Chondrocyte (in vitro differentiated cells): ENCODE data around the gene PRCP. TPM values are rescaled to one million over a fixed set of nuclear protein-coding genes. Genes with fewer than 3 reads are reported as not detected.

Experiments
- DNase-seq: peaks from one replicate; pipeline ENCODE4 v3.0.0; 2021; ENCODE audit warnings: mixed read lengths, low spot score
- H3K27ac Mint-ChIP-seq: one replicate; pipeline ENCODE4 v1.8.0; 2021; ENCODE audit warnings: mild to moderate bottlenecking, moderate library complexity, mixed read lengths; ENCODE audit not compliant: unreplicated experiment
- H3K27me3 Mint-ChIP-seq: 2 replicates; pipeline ENCODE4 v1.8.0; 2021; ENCODE audit warnings: low read depth, mixed read lengths
- H3K36me3 Mint-ChIP-seq: 2 replicates; pipeline ENCODE4 v1.8.0; 2021; ENCODE audit warnings: low read depth, mixed read lengths
- H3K4me1 Mint-ChIP-seq: 2 replicates; pipeline ENCODE4 v1.8.0; 2021; ENCODE audit warnings: low read depth, mild to moderate bottlenecking, mixed read lengths
- H3K4me3 Mint-ChIP-seq: one replicate; pipeline ENCODE4 v1.8.0; 2021; ENCODE audit warnings: mild to moderate bottlenecking, moderate library complexity, mixed read lengths; ENCODE audit not compliant: unreplicated experiment
- H3K9me3 Mint-ChIP-seq: 2 replicates; pipeline ENCODE4 v1.8.0; 2021; ENCODE audit warnings: low read depth, mixed read lengths
- total RNA-seq: library from RNA; stranded (reverse); gene quantifications from 3 replicates; pipeline ENCODE4 v1.2.1, GENCODE V29; 2021
- TF ChIP-seq, protein P1 (sequence below): fragments of 200-600 bp; sonication (generic); IDR thresholded peaks from 2 replicates; pipeline ENCODE4 v1.5.0; 2021; ENCODE audit warnings: antibody characterized with exemption, mild to moderate bottlenecking, moderate library complexity

Gene PRCP
- total RNA-seq, 1 donor from 2014 or later = 58.9 TPM

DNA sequence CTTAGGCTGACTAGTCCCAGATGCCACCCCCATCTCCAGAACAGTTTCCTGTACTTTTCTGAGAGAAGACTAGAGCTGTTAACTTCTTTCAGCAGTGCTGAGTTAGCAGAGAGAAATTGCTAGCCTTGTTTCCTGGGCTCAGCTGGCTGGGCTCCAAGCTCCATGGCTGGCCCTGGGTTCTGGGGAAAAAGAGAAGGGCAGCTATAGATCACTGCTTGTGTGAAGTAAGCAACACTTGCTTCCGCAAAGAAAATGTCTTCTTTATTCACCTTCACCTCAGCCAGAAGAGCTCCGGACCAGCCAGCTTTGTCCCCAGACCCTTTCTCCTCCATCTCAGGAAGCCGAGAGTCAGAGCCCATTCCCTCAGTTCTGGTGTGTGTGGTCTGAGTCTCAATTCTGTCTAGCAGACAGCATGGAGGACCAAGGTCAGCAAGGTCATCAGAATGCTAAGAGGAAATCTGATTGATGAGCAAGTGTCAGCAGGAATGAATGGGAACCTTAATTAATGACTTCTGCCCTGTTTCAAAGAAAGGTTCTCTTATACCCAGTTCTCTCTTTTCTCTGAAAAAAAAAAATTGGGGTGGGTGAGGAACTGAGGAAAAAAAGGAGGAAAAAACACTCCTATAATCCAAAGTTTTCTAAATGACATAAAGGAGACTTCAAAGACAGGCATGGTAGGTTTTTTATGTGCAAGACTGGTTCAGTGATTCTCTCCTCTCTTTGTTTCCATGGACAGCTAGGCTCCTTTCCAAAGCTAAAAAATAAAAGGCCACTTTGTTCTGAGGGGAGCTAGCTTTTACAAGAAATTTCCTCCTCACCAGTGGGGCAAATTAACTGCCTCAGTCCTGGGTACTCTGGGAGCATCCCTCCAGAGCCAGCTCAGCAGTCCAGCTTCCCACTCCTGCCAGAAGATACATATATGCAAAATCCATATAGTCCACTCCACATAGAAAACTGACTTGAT lies 103.0 kb downstream of the PRCP start:
- Mint-ChIP-seq H3K4me3 (no peak overlapping the region), H3K9me3 (peaks cover 8% of the 10 kb centered on the region), H3K4me1 (peaks cover 12% of the 10 kb centered on the region), H3K36me3 (peaks cover 2% of the 10 kb centered on the region), H3K27me3 (peaks cover 2% of the 10 kb centered on the region), H3K27ac (no peak overlapping the region)
- DNase-seq = no peak
- TF ChIP-seq, protein P1, sequence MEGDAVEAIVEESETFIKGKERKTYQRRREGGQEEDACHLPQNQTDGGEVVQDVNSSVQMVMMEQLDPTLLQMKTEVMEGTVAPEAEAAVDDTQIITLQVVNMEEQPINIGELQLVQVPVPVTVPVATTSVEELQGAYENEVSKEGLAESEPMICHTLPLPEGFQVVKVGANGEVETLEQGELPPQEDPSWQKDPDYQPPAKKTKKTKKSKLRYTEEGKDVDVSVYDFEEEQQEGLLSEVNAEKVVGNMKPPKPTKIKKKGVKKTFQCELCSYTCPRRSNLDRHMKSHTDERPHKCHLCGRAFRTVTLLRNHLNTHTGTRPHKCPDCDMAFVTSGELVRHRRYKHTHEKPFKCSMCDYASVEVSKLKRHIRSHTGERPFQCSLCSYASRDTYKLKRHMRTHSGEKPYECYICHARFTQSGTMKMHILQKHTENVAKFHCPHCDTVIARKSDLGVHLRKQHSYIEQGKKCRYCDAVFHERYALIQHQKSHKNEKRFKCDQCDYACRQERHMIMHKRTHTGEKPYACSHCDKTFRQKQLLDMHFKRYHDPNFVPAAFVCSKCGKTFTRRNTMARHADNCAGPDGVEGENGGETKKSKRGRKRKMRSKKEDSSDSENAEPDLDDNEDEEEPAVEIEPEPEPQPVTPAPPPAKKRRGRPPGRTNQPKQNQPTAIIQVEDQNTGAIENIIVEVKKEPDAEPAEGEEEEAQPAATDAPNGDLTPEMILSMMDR = no peak

GRCh38 chr11:82794490-82794889 lies 105.7 kb downstream of the PRCP start:
- H3K4me1 Mint-ChIP-seq = no peaks in the 10 kb centered on the region
- peaks cover 2% of the 10 kb centered on the region for H3K27me3 Mint-ChIP-seq
- H3K4me3 Mint-ChIP-seq = no peak overlapping the region
- H3K36me3 Mint-ChIP-seq = no peaks in the 10 kb centered on the region
- no peak overlapping the region for H3K27ac Mint-ChIP-seq
- TF ChIP-seq, protein P1 = no peak
- peaks cover 2% of the 10 kb centered on the region for H3K9me3 Mint-ChIP-seq
- no peak for DNase-seq

GRCh38 chr11:82792822-82793569 lies 107.2 kb downstream of the PRCP start:
- H3K4me1 Mint-ChIP-seq = no peaks in the 10 kb centered on the region

GRCh38 chr11:82792319-82792718 lies 107.9 kb downstream of the PRCP start:
- Mint-ChIP-seq H3K4me1 (no peaks in the 10 kb centered on the region), H3K27ac (no peak overlapping the region), H3K36me3 (no peaks in the 10 kb centered on the region), H3K4me3 (no peak overlapping the region), H3K9me3 (no peaks in the 10 kb centered on the region), H3K27me3 (no peaks in the 10 kb centered on the region)
- no peak for DNase-seq
- TF ChIP-seq, protein P1 = no peak

More at GRCh38 chr11:82792822-82793569, 107.2 kb downstream of the PRCP start:
- Mint-ChIP-seq H3K36me3 (no peaks in the 10 kb centered on the region), H3K4me3 (no peak overlapping the region), H3K9me3 (no peaks in the 10 kb centered on the region), H3K27ac (no peak overlapping the region), H3K27me3 (peaks cover 2% of the 10 kb centered on the region)
- TF ChIP-seq, protein P1 = no peak
- no peak for DNase-seq

- Mint-ChIP-seq H3K27me3 (no peaks in the 10 kb centered on the region), H3K9me3 (no peaks in the 10 kb centered on the region), H3K27ac (no peak overlapping the region), H3K36me3 (no peaks in the 10 kb centered on the region), H3K4me3 (no peak overlapping the region), H3K4me1 (no peaks in the 10 kb centered on the region)
- TF ChIP-seq, protein P1 = no peak
- DNase-seq = no peak
Observed at GRCh38 chr11:82791779-82792178, 108.5 kb downstream of the PRCP start.
